HEK293T (cell line): ENCODE measurements around the gene TIMM9.

Experiments
- CTBP1 ChIP-seq: fragments of 450-650 bp; IDR thresholded peaks from 2 replicates; pipeline ENCODE4 v1.6.1; 2016; ENCODE audit warnings: borderline replicate concordance
- ELF4 ChIP-seq: fragments of 450-650 bp; IDR thresholded peaks from 2 replicates; pipeline ENCODE4 v1.6.1; 2017; ENCODE audit warnings: antibody characterized with exemption
- L3MBTL2 ChIP-seq: fragments of 450-650 bp; conservative IDR thresholded peaks from 2 replicates; pipeline ENCODE4 v1.6.1; 2016; ENCODE audit warnings: mild to moderate bottlenecking
- SP1 ChIP-seq: fragments of 450-650 bp; IDR thresholded peaks from 2 replicates; pipeline ENCODE4 v1.6.1; 2017
- TARDBP ChIP-seq: fragments of 450-650 bp; IDR thresholded peaks from 2 replicates; pipeline ENCODE4 v1.6.1; 2016
- ZNF384 ChIP-seq: fragments of 450-650 bp; IDR thresholded peaks from 2 replicates; pipeline ENCODE4 v1.6.1; 2016

DNA sequence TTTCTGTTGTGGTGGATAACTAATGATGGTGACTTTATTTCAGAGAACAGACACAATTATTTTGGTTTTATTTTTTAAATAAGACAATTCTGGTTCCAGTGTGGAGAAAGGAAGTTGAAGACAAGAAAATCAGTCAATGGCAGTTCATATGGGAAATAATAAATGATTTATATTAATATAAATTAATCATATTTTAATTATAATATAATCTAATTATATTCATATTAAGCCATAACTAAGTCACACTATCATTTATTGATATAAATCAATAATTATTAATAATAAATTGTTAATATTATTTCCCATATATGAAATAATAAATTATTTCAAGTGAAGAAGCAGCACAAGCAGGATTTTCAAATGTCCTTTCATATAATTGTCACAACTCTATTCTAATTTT lies 28.8 kb downstream of the TIMM9 start:
- no peak for TF ChIP-seq SP1
- TF ChIP-seq TARDBP, result no peak
- TF ChIP-seq ELF4, result no peak
- TF ChIP-seq CTBP1, result no peak
- no peak for TF ChIP-seq L3MBTL2
- TF ChIP-seq ZNF384, result no peak
